Gastrocnemius medialis (tissue), 4 donors: Measurements from ENCODE around the gene MAN1A2. TPM values are rescaled to one million over a fixed set of nuclear protein-coding genes. Genes with fewer than 3 reads are reported as not detected.

ENCODE experiments used
- ATAC-seq, 2 donors: fragments of 150-250 bp; one replicate each; pipeline ENCODE4 v1.9.1; 2016
- DNase-seq, 2 donors: peaks; one replicate each; pipeline ENCODE4 v3.0.0-alpha.2; 2019
- H3K27ac ChIP-seq, 4 donors: fragments of 200-600 bp; sonication (generic); 1 replicate in 1 of 4; 2 replicates in 3 of 4; pipeline ENCODE4 v1.5.1; 2016 to 2018; ENCODE audit warnings: mild to moderate bottlenecking in 2 of 4, moderate library complexity in 1 of 4
- H3K27me3 ChIP-seq, 3 donors: fragments of 200-600 bp; sonication (generic) in 2 of 3; 1 replicate in 1 of 3; 2 replicates in 2 of 3; pipeline versions ENCODE4 v1.5.1 to v1.6.0; 2016 to 2019; ENCODE audit warnings: mild to moderate bottlenecking in 1 of 3, moderate library complexity in 1 of 3
- H3K36me3 ChIP-seq, 2 donors: fragments of 200-600 bp; sonication (generic) in 1 of 2; one replicate each; pipeline ENCODE4 v1.5.1; 2017 to 2018
- H3K4me1 ChIP-seq, 2 donors: fragments of 200-600 bp; sonication (generic) in 1 of 2; one replicate each; pipeline ENCODE4 v1.5.1; 2016 to 2017; ENCODE audit warnings: mild to moderate bottlenecking in 2 of 2
- H3K4me3 ChIP-seq, 4 donors: fragments of 200-600 bp; sonication (generic) in 3 of 4; 1 replicate in 1 of 4; 2 replicates in 3 of 4; pipeline ENCODE4 v1.5.1; 2016 to 2019; ENCODE audit warnings: mild to moderate bottlenecking in 2 of 4
- H3K9me3 ChIP-seq, 3 donors: fragments of 200-600 bp; sonication (generic) in 2 of 3; 1 replicate in 1 of 3; 2 replicates in 2 of 3; pipeline ENCODE4 v1.5.1; 2016 to 2019
- POLR2A ChIP-seq, 2 donors: fragments of 450-650 bp; IDR thresholded peaks; one replicate each; pipeline ENCODE4 v1.6.1; 2017; ENCODE audit warnings: antibody characterized with exemption in 2 of 2, mild to moderate bottlenecking in 2 of 2, moderate library complexity in 2 of 2
- in situ Hi-C, 4 donors: fragments of 200-750 bp; cut with MboI; loops; one replicate each; pipeline versions ENCODE4 v1.15.0 to v1.8.0; 2017; ENCODE audit warnings: low sequenced_read_pairs in 4 of 4
- intact Hi-C: fragments of 100-400 bp; cut with DNase I; formaldehyde crosslinking; loops from one replicate; pipeline ENCODE4 v1.15.1; 2023; ENCODE audit warnings: low total_unique reads
- total RNA-seq, 4 donors: library from RNA; depleted of rRNA; stranded (reverse); fragments of >200 nt; gene quantifications; one replicate each; pipeline versions ENCODE4 v1.1.0 to v1.2.3, GENCODE V29; 2016
- TF ChIP-seq, protein P1 (sequence below), 5 experiments: fragments of 450-650 bp in 3 of 5; fragments of 200-600 bp in 2 of 5; sonication (generic) in 2 of 5; IDR thresholded peaks in 4 of 5; conservative IDR thresholded peaks in 1 of 5; 1 replicate in 4 of 5; 2 replicates in 1 of 5; pipeline ENCODE4 v1.5.1; 2016 to 2019; ENCODE audit warnings: antibody characterized with exemption in 5 of 5, mild to moderate bottlenecking in 3 of 5, moderate library complexity in 3 of 5

MAN1A2 gene
- total RNA-seq, 4 donors from 2014 or later = 14.9 to 37.0 (median 28.3) TPM

DNA sequence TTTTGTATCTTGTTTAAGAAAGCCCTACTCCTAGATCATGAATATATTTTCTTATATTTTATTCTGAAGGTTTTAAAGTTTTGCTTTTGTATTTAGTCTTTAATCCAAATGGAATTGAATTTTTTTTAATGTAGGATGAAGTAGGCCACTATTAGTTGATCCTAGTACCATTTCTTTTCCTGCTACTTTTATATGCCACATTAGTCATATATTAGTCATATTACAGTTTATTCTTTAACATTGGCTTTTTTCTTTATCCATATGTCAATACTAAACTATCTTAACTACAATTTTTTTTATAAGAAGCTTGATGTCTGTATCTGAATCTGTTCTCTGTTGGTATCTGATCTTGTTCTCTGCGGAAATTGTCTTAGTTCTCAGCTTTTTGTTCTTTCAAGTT is 48.8 kb downstream of the MAN1A2 start:
- no peak overlapping the region for H3K27ac ChIP-seq
- no peak for DNase-seq
- no peaks in the 10 kb centered on the region for H3K27me3 ChIP-seq
- intact Hi-C loops (no loop called here), in situ Hi-C loops (no loop called here)
- no peaks in the 10 kb centered on the region for H3K9me3 ChIP-seq
- H3K4me3 ChIP-seq = no peak overlapping the region
- TF ChIP-seq, protein P1, sequence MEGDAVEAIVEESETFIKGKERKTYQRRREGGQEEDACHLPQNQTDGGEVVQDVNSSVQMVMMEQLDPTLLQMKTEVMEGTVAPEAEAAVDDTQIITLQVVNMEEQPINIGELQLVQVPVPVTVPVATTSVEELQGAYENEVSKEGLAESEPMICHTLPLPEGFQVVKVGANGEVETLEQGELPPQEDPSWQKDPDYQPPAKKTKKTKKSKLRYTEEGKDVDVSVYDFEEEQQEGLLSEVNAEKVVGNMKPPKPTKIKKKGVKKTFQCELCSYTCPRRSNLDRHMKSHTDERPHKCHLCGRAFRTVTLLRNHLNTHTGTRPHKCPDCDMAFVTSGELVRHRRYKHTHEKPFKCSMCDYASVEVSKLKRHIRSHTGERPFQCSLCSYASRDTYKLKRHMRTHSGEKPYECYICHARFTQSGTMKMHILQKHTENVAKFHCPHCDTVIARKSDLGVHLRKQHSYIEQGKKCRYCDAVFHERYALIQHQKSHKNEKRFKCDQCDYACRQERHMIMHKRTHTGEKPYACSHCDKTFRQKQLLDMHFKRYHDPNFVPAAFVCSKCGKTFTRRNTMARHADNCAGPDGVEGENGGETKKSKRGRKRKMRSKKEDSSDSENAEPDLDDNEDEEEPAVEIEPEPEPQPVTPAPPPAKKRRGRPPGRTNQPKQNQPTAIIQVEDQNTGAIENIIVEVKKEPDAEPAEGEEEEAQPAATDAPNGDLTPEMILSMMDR (IDR thresholded peaks at IDR 0.05 in 4 of 5, conservative IDR thresholded peaks at IDR 0.05 in 1 of 5) = no peak
- no peak for TF ChIP-seq POLR2A (IDR thresholded peaks at IDR 0.05)
- no peaks in the 10 kb centered on the region for H3K36me3 ChIP-seq
- ATAC-seq = no peak
- peaks cover 0 to 4% of the 10 kb centered on the region in 2 donors for H3K4me1 ChIP-seq

DNA sequence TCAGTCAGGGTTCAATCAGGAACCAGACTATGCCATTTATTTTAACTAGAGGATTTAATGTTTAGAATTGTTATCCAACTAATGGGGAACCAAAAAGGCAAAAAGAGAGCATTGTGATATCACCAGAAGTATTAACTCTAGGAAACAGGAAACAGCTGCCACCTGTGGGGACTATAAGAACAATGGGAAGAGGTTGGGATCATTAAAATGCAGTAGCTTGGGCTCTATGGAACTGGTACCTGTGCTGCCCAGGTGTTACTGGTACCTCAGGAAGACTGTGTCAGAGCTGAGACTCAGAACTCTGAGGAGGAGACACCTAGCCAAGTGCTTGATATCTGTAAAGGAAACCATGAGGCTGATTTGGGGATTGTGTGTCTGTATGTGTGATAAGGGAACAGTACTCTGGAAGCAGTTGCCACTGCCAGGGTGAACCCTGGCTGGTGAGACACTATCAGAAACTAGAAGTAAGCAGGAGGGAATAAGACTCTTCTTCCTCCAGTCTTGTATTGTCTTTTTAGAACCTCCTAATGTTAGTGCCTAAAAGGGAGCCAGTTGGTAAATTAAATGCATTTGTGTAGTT is 49.4 kb downstream of the MAN1A2 start:
- no peaks in the 10 kb centered on the region for H3K9me3 ChIP-seq
- in situ Hi-C loops = no loop called here
- DNase-seq (no peak), ATAC-seq (no peak)
- H3K4me3 ChIP-seq = no peak overlapping the region
- H3K4me1 ChIP-seq = peaks cover 0 to 4% of the 10 kb centered on the region in 2 donors
- no peaks in the 10 kb centered on the region for H3K36me3 ChIP-seq
- H3K27ac ChIP-seq = no peak overlapping the region
- H3K27me3 ChIP-seq = no peaks in the 10 kb centered on the region
- TF ChIP-seq, protein P1 (IDR thresholded peaks at IDR 0.05 in 4 of 5, conservative IDR thresholded peaks at IDR 0.05 in 1 of 5) = no peak
- TF ChIP-seq POLR2A (IDR thresholded peaks at IDR 0.05) = no peak
- intact Hi-C loops = no loop called here

DNA sequence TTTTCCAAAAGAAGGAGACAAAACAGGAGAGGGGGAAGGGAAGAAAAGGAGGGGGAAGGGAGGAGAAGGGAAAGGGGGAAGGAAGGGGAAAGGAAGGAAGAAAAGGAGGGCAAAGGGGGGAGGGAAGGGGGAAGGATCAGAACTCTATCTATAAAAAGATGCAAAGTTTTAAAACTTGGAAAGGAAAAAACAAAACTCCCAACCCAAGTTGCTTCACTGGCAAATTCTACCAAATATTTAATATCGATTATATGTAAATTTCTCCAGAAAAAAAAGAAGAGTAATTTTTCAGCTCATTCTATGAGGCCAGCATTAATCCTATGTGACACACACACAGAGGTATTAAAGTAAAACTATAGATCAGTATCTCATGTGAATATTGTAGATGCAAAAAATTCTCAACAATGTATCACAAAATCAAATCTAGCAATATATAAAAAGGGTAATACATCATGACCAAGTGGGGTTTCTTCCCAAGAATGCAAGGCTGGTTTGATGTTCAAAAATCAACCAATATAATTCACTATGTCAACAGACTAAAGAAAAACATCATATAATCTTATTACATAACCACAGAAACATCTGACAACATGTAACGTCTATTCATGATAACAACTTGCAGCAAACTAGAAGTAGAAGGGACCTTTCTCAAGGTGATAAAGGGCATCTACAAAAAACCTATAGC is 57.9 kb downstream of the MAN1A2 start:
- no peak for DNase-seq
- H3K9me3 ChIP-seq = no peaks in the 10 kb centered on the region
- TF ChIP-seq, protein P1 (IDR thresholded peaks at IDR 0.05 in 4 of 5, conservative IDR thresholded peaks at IDR 0.05 in 1 of 5) = no peak
- no peak for TF ChIP-seq POLR2A (IDR thresholded peaks at IDR 0.05)
- H3K4me3 ChIP-seq = no peak overlapping the region
- intact Hi-C loops (no loop called here), in situ Hi-C loops (no loop called here)
- H3K27ac ChIP-seq = no peak overlapping the region
- H3K27me3 ChIP-seq = no peaks in the 10 kb centered on the region
- H3K36me3 ChIP-seq = peaks cover 0 to 19% of the 10 kb centered on the region in 2 donors
- no peaks in the 10 kb centered on the region for H3K4me1 ChIP-seq
- ATAC-seq = no peak

DNA sequence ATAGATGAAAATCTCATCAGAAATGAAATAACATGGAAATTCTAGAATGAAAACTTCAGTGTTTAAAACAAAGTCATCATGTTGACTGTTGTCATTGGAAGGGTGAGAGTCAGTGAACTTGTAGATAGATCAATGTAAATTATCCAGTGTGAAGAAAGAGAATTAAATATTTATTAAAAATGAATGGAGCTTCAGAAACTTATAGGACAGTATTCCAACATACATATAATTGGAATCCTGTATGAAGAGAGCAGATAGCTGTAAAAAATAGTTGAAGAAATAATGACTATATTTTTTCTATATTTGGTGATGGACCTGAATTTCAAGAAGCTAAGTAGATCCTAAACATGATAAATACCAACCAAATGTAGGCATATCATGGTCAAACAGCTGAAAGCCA is 60.0 kb downstream of the MAN1A2 start:
- ATAC-seq = no peak
- intact Hi-C loops (no loop called here), in situ Hi-C loops (no loop called here)
- no peaks in the 10 kb centered on the region for H3K4me1 ChIP-seq
- no peak overlapping the region for H3K4me3 ChIP-seq
- no peaks in the 10 kb centered on the region for H3K27me3 ChIP-seq
- peaks cover 0 to 19% of the 10 kb centered on the region in 2 donors for H3K36me3 ChIP-seq
- TF ChIP-seq POLR2A (IDR thresholded peaks at IDR 0.05) = no peak
- TF ChIP-seq, protein P1 (IDR thresholded peaks at IDR 0.05 in 4 of 5, conservative IDR thresholded peaks at IDR 0.05 in 1 of 5) = no peak
- no peak for DNase-seq
- no peak overlapping the region for H3K27ac ChIP-seq
- H3K9me3 ChIP-seq = no peaks in the 10 kb centered on the region
